K562 (cell line): Measurements from ENCODE around the gene PAQR7.

Experiments
- EZH2 ChIP-seq: IDR thresholded peaks from 2 replicates; pipeline ENCODE4 v1.6.1; 2012; ENCODE audit warnings: low read depth, mild to moderate bottlenecking, inconsistent platforms, low read length, borderline replicate concordance
- SREBF1 ChIP-seq: fragments of 150-350 bp; IDR thresholded peaks from 2 replicates; pipeline ENCODE4 v1.6.1; 2014; ENCODE audit warnings: antibody characterized with exemption, low read depth, low read length, borderline replicate concordance
- TCF3 ChIP-seq: sonication (generic); formaldehyde crosslinking; IDR thresholded peaks from 2 replicates; pipeline ENCODE4 v1.4.0; 2020; ENCODE audit warnings: mild to moderate bottlenecking, missing genetic modification reagents

DNA sequence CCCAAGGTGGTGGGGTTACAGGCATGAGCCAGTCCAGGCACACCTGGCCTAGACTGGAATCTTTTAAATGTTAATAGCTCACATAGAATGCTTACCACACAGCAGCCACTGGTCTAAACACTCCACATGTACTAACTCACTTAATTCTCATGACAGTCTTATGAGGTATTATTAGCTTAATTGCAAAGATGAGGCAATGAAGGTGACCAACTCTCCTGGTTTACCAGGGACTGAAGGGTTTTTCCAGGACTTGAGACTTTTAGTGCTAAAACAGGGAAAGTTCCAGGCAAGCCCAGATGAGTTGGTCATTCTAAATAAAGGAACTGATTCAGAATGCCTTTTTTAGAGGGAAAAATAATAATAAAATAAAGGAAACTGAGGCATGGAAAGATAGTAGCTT, 37.7 kb upstream of the PAQR7 start:
- TF ChIP-seq EZH2 (no peak), TCF3 (CRISPR knock-in tag) (no peak), SREBF1 (no peak)
